Muscle layer of duodenum (tissue), 2 donors: ENCODE measurements around the gene JDP2.
"Not testable (repeated sequence)": the region's sequence is repeated elsewhere in the genome, so short reads cannot be mapped to it uniquely, and the experiment has no call there.

ENCODE experiments used
- H3K27ac ChIP-seq: one replicate; pipeline ENCODE4 v1.7.0; 2013; ENCODE audit warnings: mild to moderate bottlenecking, low read length
- H3K27me3 ChIP-seq: one replicate; pipeline ENCODE4 v1.7.0; 2013; ENCODE audit warnings: low read depth, mild to moderate bottlenecking, control low read depth, low read length
- H3K36me3 ChIP-seq, 2 donors: one replicate each; pipeline ENCODE4 v1.7.0; 2013; ENCODE audit warnings: low read length in 2 of 2, control low read depth in 1 of 2, mild to moderate bottlenecking in 1 of 2; ENCODE audit not compliant: insufficient read depth in 2 of 2, control insufficient read depth in 1 of 2
- H3K4me1 ChIP-seq, 2 donors: one replicate each; pipeline ENCODE4 v1.7.0; 2013; ENCODE audit warnings: low read length in 2 of 2, mild to moderate bottlenecking in 2 of 2, control low read depth in 1 of 2, moderate library complexity in 1 of 2; ENCODE audit not compliant: insufficient read depth in 2 of 2, control insufficient read depth in 1 of 2
- H3K4me3 ChIP-seq, 2 donors: one replicate each; pipeline ENCODE4 v1.7.0; 2013; ENCODE audit warnings: low read length in 2 of 2, low read depth in 1 of 2, mild to moderate bottlenecking in 1 of 2
- H3K9me3 ChIP-seq, 2 donors: one replicate each; pipeline ENCODE4 v1.7.0; 2013; ENCODE audit warnings: low read length in 2 of 2, control low read depth in 1 of 2, mild to moderate bottlenecking in 1 of 2; ENCODE audit not compliant: control insufficient read depth in 1 of 2
- donor health status: healthy.

The JDP2 gene

DNA sequence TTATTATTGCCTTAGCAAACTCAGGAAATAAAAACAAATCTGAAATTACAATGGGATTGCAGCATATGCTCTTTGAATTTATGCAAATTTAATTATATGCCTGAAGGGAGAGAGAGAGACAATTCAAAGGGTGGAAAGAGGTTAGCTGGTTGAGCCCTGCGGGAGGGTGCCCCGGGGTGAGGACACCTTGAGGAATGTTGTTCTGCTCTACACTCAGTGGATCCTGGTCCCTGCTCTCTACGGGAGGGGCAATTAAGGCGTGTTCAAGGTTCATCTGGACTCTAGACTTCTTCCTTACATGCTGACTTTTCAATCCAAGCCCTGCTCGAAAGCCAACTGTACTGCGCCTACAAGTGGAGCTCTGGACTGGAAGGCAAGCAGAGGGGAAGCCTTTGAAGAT lies 46.3 kb downstream of the JDP2 start:
- H3K4me3 ChIP-seq, H3K27ac ChIP-seq, H3K9me3 ChIP-seq, H3K27me3 ChIP-seq: not testable (repeated sequence)
- Histone ChIP-seq H3K36me3 (peaks cover 29 to 40% of the 10 kb centered on the region in 2 donors), H3K4me1 (peaks cover 0 to 17% of the 10 kb centered on the region in 2 donors)

DNA sequence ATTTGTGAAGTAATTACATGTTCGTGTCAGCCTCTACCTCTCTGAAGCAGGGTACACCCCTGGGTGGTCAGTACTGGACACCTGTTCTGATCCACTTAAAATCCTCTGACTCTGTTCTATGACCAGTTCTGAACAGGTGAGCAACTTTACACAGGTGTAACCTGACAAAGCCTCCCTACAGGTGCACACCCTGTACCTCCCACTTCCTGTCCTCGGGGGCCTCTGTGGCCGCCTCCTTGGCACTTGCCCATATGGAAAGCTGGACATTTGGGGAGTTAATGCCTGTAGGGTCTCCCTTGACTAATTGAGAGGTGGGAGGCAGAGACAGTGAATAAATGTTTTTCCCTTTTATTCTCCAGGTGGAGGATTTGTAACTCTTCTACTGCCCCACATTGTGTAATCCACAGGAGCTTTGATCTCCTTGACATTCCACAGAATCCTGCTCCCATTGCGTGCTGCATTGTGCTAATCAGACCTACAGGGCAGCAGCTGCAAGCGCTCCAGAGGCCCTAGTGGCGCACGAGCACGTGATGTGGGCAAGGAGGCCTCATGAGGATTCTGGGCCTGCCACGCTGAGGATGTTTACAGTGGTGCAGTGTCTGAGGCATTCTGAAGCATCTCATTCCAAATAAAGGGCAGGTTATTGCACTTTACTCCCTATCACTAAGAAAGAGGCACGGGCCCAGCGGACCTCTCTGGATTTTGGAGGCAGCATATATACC lies 48.6 kb downstream of the JDP2 start:
- H3K36me3 ChIP-seq: peaks cover 16 to 18% of the 10 kb centered on the region in 2 donors
- peaks cover 0 to 13% of the 10 kb centered on the region in 2 donors for H3K4me1 ChIP-seq
- H3K27ac ChIP-seq: no peak overlapping the region
- no peak overlapping the region for H3K4me3 ChIP-seq
- no peaks in the 10 kb centered on the region for H3K27me3 ChIP-seq
- no peaks in the 10 kb centered on the region for H3K9me3 ChIP-seq

DNA sequence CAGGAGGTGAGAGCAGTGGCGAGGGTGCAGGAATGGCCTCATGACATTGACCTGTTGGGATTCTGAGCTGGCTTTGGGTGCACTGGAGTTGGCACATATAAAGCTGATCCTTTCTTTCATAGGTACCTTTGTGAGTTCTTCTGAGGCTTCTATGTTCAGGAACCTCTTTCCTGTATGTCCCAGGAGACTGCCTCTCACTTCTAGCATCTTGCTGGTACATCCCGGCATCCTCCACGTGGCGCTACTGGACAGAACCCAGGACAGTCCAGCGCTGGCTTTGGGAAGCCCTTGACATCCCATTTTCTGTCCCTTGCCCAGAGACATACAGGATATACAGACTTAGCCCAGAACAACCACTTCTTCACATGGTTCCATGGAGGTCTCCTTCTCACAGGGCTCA lies 50.1 kb downstream of the JDP2 start:
- Histone ChIP-seq H3K4me1 (peaks cover 0 to 13% of the 10 kb centered on the region in 2 donors), H3K36me3 (peaks cover 2 to 9% of the 10 kb centered on the region in 2 donors), H3K27ac (no peak overlapping the region), H3K9me3 (no peaks in the 10 kb centered on the region), H3K27me3 (no peaks in the 10 kb centered on the region), H3K4me3 (no peak overlapping the region)

DNA sequence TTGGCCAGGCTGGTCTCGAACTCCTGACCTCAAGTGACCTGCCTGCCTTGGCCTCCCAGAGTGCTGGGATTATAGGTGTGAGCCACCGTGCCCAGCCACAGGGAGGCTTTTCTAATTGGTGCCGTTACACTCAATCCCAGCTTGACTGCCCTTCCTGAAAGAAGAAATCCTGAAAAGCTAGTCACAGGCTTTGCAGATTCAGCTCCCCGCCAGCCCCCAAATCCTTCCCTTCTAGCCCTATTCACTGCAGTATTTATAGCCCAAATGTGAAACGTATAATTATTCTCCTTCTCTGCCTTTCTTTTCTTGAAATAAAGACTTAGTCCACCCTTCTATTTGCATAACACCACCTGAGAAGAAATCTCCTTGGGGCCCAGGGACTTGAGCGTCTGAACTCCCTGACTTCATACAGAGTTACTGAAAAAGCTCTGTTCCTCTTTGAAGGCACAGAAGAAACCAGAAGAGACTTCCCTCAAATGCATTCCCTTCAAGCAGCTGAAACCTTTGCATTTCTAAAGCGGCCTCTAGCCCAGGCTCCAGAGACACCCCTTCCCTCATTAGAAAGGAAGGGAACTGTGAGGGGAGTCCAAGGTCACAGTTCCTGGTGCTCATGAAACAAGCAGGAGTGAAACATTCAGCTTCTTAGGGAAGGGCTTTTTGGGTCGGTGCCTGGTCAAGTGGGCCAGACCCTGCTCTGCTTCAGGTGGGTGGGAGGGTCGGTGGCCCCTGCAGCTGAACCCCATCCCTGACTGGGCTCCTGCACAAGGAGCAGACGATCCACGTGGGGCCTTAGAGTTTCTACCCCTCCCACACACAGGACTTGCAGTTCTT lies 52.2 kb downstream of the JDP2 start:
- H3K36me3 ChIP-seq: peaks cover 0 to 9% of the 10 kb centered on the region in 2 donors
- H3K4me1 ChIP-seq: peaks cover 0 to 13% of the 10 kb centered on the region in 2 donors
- H3K27ac ChIP-seq: no peak overlapping the region
- H3K9me3 ChIP-seq: no peaks in the 10 kb centered on the region
- no peaks in the 10 kb centered on the region for H3K27me3 ChIP-seq
- H3K4me3 ChIP-seq: no peak overlapping the region

DNA sequence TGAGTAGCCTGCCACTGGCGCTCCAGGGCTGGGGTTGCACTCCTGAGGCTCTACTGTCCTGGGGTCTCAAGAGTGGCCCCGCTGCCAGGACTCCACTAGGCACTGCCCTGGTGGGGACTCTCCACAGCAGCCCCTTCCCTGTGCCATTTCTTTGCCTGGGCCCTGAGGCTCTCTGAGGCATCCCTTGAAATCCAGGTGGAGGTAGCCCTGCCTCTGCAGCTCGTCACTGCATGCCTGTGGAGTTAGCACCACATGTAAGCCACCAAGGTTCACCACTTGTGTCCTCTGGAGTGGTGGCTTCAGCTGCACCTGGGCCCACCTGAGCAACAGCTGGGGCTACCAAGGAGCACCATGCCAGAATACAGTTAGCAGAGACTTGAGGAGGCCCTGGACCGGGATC lies 54.5 kb downstream of the JDP2 start:
- Histone ChIP-seq H3K36me3 (no peaks in the 10 kb centered on the region), H3K4me1 (peaks cover 0 to 4% of the 10 kb centered on the region in 2 donors), H3K4me3 (no peak overlapping the region), H3K27me3 (no peaks in the 10 kb centered on the region), H3K27ac (no peak overlapping the region), H3K9me3 (no peaks in the 10 kb centered on the region)

DNA sequence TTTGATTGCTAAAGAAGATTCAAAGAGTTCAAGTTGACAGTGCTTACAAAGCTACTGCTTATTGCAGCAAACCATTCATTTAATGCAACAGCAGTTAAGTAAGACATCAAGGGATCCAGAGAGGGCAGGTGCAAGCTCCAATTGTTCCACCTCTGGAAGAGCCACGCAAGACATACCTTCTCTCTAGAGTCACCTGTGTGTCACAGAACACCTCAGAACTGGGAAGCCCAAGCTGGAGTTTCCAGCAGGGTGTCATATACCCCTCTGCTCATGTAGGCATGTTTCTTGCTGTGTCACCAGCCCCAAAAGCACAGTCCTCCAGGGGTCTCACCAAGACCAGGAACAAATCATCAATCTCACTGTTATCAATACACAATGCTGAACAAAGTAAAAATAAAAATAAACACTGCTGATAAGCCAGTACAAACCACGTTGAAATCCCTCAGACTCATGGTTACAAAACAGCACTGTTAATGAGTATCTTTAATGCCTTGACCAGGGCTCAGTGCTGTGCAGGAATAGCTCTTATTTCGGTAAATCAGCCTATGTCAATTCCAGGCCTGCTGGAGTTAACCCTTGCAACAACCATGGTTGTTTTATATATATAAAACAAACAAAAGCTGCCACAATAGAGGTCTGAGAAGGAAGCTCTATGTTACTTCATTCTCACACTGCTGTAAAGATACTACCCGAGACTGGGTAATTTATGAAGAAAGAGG lies 57.0 kb downstream of the JDP2 start:
- no peaks in the 10 kb centered on the region for H3K9me3 ChIP-seq
- H3K27ac ChIP-seq: no peak overlapping the region
- no peak overlapping the region for H3K4me3 ChIP-seq
- H3K4me1 ChIP-seq: peaks cover 0 to 4% of the 10 kb centered on the region in 2 donors
- H3K36me3 ChIP-seq: no peaks in the 10 kb centered on the region
- H3K27me3 ChIP-seq: no peaks in the 10 kb centered on the region

DNA sequence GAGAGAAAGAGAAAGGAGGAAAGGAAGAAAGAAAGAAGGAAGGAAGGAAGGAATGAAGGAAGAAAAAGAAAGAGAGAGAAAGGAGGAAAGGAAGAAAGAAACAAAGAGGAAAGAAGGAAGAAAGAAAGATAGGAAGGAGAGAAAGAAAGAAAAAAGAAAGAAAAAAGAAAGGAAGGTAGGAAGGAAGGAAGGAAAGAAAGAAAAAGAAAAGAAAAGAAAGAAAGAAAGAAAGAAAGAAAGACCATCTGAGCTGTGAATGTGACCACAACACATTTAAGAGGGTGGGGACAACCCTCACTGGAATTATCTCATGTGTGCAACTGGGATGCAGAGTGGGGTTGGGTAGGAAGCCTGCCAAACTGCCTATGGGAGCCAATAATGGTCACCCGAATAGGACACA lies 58.5 kb downstream of the JDP2 start:
- Histone ChIP-seq H3K4me1 (no peaks in the 10 kb centered on the region), H3K4me3 (no peak overlapping the region), H3K27ac (no peak overlapping the region), H3K36me3 (no peaks in the 10 kb centered on the region), H3K27me3 (no peaks in the 10 kb centered on the region), H3K9me3 (no peaks in the 10 kb centered on the region)

DNA sequence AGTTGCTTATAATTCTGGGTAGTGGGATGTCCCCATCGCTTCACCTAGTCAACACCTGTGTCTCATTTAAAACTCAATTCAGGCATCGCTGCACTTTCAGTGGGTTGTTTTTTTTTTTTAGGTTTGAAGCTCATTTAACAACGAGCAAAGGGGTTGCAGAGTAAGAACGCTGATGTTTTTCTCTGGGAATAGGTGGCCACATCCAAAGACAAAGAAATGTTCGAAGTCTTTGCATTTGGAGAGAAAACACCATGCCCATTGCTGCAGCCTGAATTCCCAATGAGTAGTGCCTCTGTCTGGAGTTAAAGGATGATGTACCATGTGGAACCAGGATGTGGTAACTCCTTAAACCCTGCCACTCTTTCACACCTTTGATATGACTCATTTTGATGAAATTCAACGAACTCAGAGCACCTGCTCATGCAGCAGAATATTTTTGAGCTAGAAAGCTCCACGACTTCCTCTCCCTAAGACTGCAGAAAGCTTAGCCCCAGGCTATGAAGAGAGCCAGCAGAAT lies 59.4 kb downstream of the JDP2 start:
- Histone ChIP-seq H3K9me3 (no peaks in the 10 kb centered on the region), H3K4me3 (no peak overlapping the region), H3K27ac (no peak overlapping the region), H3K4me1 (no peaks in the 10 kb centered on the region), H3K27me3 (no peaks in the 10 kb centered on the region), H3K36me3 (no peaks in the 10 kb centered on the region)

DNA sequence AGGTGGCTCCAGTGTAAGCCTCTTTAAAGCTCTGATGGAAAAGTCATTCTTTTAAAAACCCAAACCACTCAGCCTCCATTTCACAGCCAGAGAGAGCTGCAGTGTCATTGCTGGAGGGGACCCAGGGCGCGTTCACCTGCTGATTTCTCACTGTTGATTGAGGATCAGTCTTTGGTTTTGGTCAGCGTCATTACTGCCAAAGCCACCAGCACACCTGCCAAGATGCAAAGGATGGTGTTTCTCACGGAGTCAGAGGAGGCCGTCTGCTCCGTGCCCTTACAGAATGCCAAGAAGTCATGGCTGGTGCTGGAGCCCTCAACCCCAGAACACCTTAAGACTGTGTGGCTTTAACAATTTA lies 61.6 kb downstream of the JDP2 start:
- Histone ChIP-seq H3K4me1 (no peaks in the 10 kb centered on the region), H3K4me3 (no peak overlapping the region)

DNA sequence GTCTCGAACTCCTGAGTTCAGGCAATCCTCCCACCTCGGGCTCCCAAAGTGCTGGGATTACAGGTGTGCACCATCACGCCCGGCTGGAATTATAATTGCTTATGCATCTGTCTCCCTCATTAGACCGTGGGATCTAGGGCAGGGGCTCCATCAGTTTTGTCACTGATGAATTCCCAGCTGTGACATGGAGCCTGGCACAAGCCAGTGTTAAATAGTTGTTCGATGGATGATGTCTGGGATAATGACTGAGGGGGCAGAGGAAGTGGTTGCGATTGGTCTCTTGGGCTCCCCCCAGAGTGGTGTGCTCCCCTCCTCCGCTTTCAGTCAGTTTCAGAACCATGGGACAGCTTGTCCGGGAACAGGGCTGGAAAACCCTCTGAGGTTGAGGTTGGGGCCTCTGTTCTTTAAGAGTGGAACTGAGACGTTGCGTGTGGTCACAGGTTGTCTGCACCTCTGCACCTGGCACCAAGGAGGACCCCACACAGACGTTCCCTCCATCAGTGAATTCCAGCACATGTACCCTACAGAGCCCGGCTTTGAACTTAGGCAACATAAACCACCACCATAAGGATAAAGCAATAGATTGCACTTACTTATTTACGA lies 63.7 kb downstream of the JDP2 start:
- Histone ChIP-seq H3K27me3 (no peaks in the 10 kb centered on the region), H3K9me3 (no peaks in the 10 kb centered on the region), H3K27ac (no peak overlapping the region), H3K36me3 (no peaks in the 10 kb centered on the region), H3K4me3 (no peak overlapping the region), H3K4me1 (no peaks in the 10 kb centered on the region)

More for the DNA sequence above, 61.6 kb downstream of the JDP2 start:
- H3K9me3 ChIP-seq: no peaks in the 10 kb centered on the region
- no peaks in the 10 kb centered on the region for H3K36me3 ChIP-seq
- H3K27me3 ChIP-seq: no peaks in the 10 kb centered on the region
- no peak overlapping the region for H3K27ac ChIP-seq
